GM18498 (cell line): Measurements from ENCODE around the gene STPG4.
"Not testable (repeated sequence)": the region's sequence is repeated elsewhere in the genome, so short reads cannot be mapped to it uniquely, and the experiment has no call there.

Source experiments
- ATAC-seq: cut with Tn5 transposase; IDR thresholded peaks from one replicate; pipeline ENCODE4 v1.9.1; 2021; ENCODE audit warnings: mild to moderate bottlenecking, moderate library complexity; ENCODE audit not compliant: unreplicated experiment

STPG4 gene, protein sequence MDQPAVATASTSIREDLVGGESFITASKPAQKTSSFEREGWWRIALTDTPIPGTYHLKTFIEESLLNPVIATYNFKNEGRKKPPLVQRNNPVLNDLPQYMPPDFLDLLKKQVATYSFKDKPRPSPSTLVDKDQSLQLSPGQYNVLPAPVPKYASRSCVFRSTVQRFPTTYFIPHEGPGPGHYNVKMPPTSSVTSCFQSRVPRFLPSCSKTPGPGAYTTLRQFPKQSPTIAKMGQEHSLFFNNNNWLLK

DNA sequence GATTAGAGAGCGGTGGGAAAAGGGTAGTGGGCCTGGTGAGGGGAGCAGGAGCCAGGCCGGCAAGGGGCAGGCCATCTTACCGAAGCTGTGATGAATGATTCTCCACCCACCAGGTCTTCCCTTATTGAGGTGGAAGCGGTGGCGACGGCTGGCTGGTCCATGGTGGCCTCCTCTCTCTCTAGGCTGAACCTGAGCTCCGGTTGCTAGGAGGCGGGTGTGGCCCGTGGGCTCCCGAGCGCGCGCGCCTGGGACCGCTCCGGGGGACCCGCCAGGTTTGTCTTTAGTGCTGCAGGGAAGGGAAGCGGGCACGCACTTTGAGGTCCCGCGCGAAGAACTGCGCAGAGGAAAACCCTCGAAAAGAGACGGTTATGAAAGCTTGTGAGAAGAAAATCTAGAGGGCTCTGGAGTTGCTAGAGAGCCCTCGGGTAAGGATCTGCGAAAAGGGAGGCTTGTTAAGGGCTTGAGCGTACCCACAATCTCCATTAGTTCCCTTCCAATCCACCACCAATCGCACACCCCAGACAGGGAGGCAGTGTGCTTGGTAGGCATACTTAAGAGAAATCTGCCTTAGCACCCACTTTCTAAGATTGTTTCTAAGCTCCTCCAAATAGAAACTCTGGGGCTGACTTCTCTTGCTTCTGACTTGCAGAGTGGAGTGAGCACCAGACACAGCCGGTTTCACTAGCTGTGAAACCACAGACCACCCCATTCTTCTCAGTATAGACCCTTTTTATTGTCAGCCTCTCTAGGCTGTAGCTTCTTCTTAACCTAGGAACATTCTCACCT lies at the start of gene STPG4:
TSS of gene STPG4 (minus strand) at position 218 of the 786 bp plus-strand sequence. CDS start at position 161, 57 bp downstream.
- ATAC-seq: peak; percentile 54

DNA sequence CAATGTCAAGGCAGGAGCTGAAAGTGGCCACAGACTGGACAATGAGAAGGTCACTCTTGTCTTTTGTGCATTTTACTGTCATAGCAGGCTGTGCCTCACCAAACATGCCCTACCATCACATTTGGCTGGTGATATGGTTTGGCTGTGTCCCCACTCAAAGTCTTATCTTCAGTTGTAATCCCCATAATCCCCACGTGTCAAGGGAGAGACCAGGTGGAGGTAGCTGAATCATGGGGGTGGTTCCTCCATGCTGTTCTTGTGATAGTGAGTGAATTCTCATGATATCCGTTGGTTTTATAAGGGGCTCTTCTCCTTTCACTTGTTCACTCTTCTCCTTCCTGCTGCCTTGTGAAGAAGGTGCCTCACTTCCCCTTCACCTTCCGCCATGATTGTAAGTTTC lies 49.6 kb upstream of the STPG4 start:
- ATAC-seq: no peak

DNA sequence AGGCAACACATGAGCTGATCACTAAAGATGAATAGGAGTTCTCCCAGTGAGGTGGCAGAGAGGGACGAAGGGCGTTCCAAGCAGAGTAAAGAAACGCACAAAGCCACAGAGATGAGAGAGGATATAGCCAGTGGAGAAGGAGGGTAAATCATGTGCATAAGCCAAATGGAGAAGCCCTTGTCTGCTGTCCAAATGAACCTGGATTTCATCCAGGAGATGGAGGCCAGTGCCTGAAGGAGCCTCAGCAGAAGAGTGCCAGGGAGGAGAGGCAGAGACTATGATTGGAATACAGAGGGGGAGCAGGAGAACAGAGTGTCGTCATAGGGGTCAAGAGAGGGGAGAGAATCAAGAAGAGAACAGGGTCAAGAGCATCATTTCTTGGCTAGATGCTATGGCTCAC lies 48.9 kb upstream of the STPG4 start:
- no peak for ATAC-seq

DNA sequence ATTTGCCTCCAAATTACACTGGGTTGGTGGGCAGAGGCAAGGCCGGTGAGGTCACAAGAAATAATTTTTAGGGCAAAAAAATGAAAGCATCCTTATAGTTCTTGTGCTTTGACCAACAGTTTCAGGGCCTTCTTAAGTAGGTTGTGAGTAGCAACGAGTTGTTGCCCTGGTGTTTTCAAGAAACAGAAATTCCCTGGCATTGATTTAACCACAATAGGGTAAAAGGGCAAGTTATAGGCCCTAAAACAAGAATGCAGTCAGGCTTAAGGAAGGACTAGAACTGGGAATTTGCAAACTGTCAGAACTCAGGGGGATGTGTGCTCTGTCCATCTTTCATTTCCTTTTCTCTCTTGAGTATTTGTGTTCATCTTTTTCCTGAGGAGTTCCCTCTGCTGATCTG lies 46.1 kb upstream of the STPG4 start:
- no peak for ATAC-seq

GRCh38 chr2:47198985-47199451 lies 43.9 kb upstream of the STPG4 start:
- no peak for ATAC-seq

- ATAC-seq: no peak
These were observed 41.4 kb upstream of the STPG4 start for GRCh38 chr2:47196499-47196898.

- no peak for ATAC-seq
These were observed 40.9 kb upstream of the STPG4 start for GRCh38 chr2:47196046-47196445.

DNA sequence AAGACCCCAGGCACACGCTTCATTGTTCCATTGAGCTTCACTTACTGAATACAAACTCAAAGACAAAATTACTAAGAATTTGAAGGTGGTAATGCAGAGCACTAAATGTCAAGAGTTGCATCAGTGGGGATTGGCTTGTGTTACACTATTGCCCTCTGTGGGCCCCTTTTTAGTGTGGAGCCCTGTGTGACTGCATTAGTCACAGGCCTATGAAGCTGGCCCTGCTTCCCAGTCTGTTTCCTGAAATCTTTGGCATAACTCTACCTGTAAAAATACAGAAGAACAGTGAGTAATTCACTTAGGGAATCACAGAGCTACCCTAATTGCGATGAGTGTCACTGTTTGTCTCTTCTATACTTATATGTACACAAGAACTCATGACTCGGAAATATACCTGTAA lies 40.0 kb upstream of the STPG4 start:
- ATAC-seq: no peak

DNA sequence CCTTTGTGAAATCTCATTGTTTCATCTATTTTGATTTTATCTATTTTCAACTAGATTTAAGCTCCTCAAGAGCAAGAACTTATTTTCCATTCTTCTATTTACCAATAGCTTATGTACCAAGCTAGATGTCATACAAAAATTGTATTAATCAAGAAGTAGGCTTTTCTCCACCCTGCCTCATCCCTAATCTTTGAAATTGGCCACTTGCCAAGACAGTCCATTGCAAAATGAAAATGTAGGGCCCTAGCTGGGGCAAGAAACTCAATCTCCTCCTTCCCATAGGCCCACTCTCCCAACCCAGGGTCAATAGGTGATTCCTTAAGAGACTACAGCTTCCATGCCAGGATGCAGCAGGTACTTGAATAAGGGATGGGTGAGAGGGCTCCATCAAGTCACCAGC lies 39.3 kb upstream of the STPG4 start:
- no peak for ATAC-seq

DNA sequence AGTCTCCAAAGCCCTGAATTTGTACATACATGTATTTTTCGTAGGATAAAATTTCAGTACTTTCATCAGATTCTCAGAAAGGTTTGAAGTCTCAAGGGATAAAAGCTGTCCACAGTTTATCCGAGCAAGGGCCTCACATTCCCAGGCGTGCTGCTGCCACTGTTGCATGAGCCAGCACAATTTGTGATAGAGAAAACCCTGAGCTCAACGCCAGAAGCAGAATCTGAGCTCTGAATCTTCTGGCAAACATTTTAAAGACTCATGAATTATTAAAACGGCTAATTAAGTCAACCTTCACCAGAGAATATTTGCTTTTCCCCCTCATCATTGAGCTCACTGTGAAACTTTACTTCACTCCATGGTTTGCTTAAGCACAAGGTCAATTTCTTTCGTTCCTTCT lies 38.5 kb upstream of the STPG4 start:
- ATAC-seq: no peak

- no peak for ATAC-seq
These were observed 35.2 kb upstream of the STPG4 start for GRCh38 chr2:47190188-47190881.

DNA sequence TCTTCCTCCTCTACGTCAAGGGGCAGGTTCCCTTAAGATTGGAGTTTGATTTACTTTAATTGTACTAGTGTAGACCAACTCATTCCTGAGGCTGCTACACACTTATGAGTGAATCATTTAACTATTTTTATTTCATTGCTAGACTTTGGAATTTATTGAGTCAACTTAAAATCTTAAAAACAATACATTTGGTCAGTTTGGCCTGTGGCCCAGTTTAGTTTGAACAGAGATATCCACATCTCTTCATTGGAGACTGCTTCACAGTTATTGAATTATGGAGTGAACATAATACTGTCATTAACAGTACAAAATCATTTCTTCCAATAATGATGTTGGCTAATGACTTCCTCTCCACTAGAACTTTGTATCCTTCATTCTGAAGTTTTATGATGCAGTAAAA lies 34.5 kb upstream of the STPG4 start:
- ATAC-seq: no peak

GRCh38 chr2:47187069-47187468 lies 32.0 kb upstream of the STPG4 start:
- no peak for ATAC-seq

- no peak for ATAC-seq
These were observed 31.2 kb upstream of the STPG4 start for GRCh38 chr2:47186351-47186750.

DNA sequence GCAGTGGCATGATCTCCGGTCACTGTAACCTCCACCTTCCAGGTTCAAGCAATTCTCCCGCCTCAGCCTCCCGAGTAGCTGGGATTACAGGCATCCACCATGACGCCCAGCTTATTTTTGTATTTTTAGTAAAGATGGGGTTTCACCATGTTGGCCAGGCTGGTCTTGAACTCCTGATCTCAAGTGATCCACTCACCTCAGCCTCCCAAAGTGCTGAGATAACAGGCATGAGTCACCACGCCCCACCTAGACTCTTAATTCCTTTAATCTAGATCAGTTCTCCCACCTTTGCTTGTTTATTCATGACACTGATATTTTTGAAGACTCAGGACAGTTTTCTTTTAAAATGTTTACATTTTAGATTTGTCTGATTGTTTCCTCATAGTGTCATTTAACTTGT lies 30.0 kb upstream of the STPG4 start:
- ATAC-seq: not testable (repeated sequence)

DNA sequence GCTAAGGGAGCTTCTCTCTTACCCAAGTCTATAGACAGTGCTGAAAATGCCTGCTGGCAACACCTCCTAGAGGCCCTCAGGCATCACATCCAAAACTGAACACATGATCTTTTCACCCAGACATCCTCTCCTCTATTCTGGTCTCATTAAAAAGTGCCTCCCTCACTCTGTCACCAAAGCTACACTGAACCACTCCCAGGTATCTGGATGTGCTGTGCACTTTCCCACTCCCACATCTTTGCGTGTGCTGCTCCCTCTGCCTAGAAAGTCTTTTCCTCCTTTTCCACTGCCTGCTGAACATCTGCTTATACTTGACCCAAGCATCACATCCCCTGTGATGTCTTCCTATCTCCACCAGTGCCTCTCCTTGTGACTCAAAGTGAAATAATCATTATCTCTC lies 26.1 kb upstream of the STPG4 start:
- ATAC-seq: no peak

DNA sequence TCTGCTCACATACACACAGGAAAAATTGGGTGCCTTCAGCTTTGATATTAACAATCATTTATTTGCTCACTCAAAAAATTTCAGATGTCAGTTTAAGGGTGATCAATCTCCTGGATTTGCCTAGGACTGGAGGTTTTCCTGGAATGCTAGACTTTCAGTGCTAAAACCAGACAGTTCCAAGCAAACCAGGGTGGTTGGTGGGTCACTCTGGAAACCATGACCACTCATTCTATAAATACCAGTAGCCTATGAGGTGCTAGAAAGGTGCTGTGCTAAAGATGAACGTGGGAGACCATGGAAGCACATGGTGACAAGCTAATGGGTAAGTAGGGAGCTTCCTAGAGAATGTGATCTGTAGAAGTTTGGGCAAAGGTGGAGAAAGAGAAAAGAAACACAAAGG lies 25.4 kb upstream of the STPG4 start:
- no peak for ATAC-seq

DNA sequence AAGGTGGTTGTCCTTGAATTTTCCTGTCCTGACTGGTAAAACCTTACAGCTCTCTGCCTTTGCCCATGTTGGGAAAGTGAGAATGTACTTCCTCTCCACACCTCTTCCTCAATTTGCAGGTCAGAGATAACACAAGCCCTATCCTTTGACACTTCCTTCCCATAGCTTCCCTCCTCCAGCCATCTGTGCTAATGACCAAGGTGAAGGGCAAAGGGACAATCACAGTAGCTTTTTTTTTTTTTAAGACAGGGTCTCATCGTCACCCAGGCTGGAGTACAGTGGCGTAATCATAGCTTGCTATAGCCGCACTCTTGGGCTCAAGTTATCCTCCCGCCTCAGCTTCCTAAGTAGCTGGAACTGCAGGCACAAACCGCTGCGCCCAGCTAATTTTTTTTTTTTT lies 24.3 kb upstream of the STPG4 start:
- no peak for ATAC-seq

DNA sequence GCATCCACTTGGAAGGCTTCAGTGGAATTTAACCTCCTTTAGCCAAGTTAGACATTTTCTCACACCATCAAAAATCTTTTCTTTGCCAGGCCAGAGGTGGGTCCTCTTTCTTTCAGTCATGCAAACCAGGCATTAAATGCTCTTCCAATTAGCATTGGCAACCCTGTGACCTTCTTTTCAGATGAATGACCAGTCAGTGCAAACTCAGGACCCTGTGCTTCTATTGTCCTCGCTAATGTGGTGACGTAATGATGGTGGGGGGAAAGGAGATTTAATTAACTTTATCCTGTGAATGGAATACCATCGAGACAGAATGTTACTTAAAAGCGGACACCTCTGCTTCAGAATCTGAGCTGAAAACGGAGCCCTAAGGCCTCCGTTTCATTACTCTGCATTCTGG lies 23.2 kb upstream of the STPG4 start:
- ATAC-seq: no peak

GRCh38 chr2:47177043-47177565 lies 22.0 kb upstream of the STPG4 start:
- ATAC-seq: peak; percentile 4

- no peak for ATAC-seq
These were observed 19.7 kb upstream of the STPG4 start for GRCh38 chr2:47174733-47175361.
